Keratinocyte (primary cell): ENCODE results near the gene OVOL2. TPM values are rescaled to one million over a fixed set of nuclear protein-coding genes. Genes with fewer than 3 reads are reported as not detected.

ENCODE experiments used
- DNase-seq: peaks from one replicate; pipeline ENCODE4 v3.0.0-alpha.2; 2011; ENCODE audit warnings: low read depth, missing footprints, low spot score
- FAIRE-seq: peaks from 2 replicates; lab custom pipeline; 2011; peaks lifted over from hg19 to GRCh38; lab: Jason Lieb, UNC
- H2AFZ ChIP-seq: 2 replicates; pipeline ENCODE4 v1.6.0; 2012; ENCODE audit warnings: low read length, control low read depth, inconsistent platforms; ENCODE audit not compliant: control insufficient read depth
- H3K27ac ChIP-seq: 2 replicates; pipeline ENCODE4 v1.5.1; 2011; ENCODE audit warnings: low read length; ENCODE audit not compliant: control insufficient read depth, insufficient read depth
- H3K27me3 ChIP-seq: 3 replicates; pipeline ENCODE4 v1.6.0; 2011; ENCODE audit warnings: low read length; ENCODE audit not compliant: control insufficient read depth, insufficient read depth; ENCODE audit errors: extremely low read depth
- H3K36me3 ChIP-seq, 2 experiments: 2 replicates in 1 of 2; 3 replicates in 1 of 2; pipeline ENCODE4 v1.5.1; 2011; ENCODE audit warnings: low read length in 2 of 2, mild to moderate bottlenecking in 1 of 2; ENCODE audit not compliant: control insufficient read depth in 2 of 2, insufficient read depth in 2 of 2; ENCODE audit errors: extremely low read depth in 1 of 2
- H3K4me1 ChIP-seq: 3 replicates; pipeline ENCODE4 v1.5.1; 2011; ENCODE audit warnings: low read length; ENCODE audit not compliant: control insufficient read depth, insufficient read depth; ENCODE audit errors: extremely low read depth
- H3K4me2 ChIP-seq: 3 replicates; pipeline ENCODE4 v1.6.0; 2011; ENCODE audit warnings: low read depth, low read length; ENCODE audit not compliant: control insufficient read depth, insufficient read depth; ENCODE audit errors: extremely low read depth
- H3K4me3 ChIP-seq, 3 experiments: fragments of 200-600 bp in 1 of 3; sonication (generic) in 1 of 3; 2 replicates in 2 of 3; 3 replicates in 1 of 3; pipeline ENCODE4 v1.5.1; 2011 to 2016; ENCODE audit warnings: low read length in 3 of 3, mild to moderate bottlenecking in 3 of 3, control low read depth in 2 of 3, inconsistent platforms in 1 of 3, low read depth in 1 of 3, mixed read lengths in 1 of 3, mixed run types in 1 of 3, moderate library complexity in 1 of 3; ENCODE audit not compliant: control insufficient read depth in 2 of 3, insufficient read depth in 2 of 3; ENCODE audit errors: extremely low read depth in 1 of 3
- H3K79me2 ChIP-seq: 2 replicates; pipeline ENCODE4 v1.6.0; 2012; ENCODE audit warnings: low read length; ENCODE audit not compliant: control insufficient read depth, insufficient read depth
- H3K9ac ChIP-seq: 3 replicates; pipeline ENCODE4 v1.6.0; 2011; ENCODE audit warnings: low read length; ENCODE audit not compliant: control insufficient read depth, insufficient read depth; ENCODE audit errors: extremely low read depth
- H3K9me1 ChIP-seq: 3 replicates; pipeline ENCODE4 v1.6.0; 2011; ENCODE audit warnings: low read length; ENCODE audit not compliant: control insufficient read depth, insufficient read depth; ENCODE audit errors: extremely low read depth
- H3K9me3 ChIP-seq: 2 replicates; pipeline ENCODE4 v1.5.1; 2012; ENCODE audit warnings: low read depth, low read length; ENCODE audit not compliant: control insufficient read depth
- H4K20me1 ChIP-seq: 3 replicates; pipeline ENCODE4 v1.6.0; 2011; ENCODE audit warnings: low read length; ENCODE audit not compliant: control insufficient read depth, insufficient read depth; ENCODE audit errors: extremely low read depth
- CTCF ChIP-seq, 3 experiments: IDR thresholded peaks in 1 of 3; conservative IDR thresholded peaks in 1 of 3; optimal IDR thresholded peaks in 1 of 3; 2 replicates in 2 of 3; 3 replicates in 1 of 3; pipeline versions ENCODE3 to v1.5.1; 2011; ENCODE audit warnings: low read length in 3 of 3, mild to moderate bottlenecking in 3 of 3, moderate library complexity in 2 of 3, control low read depth in 1 of 3, inconsistent platforms in 1 of 3; ENCODE audit not compliant: insufficient read depth in 2 of 3; ENCODE audit errors: extremely low read depth in 1 of 3
- EZH2 ChIP-seq: IDR thresholded peaks from one replicate; pipeline ENCODE4 v1.6.1; 2012; ENCODE audit warnings: inconsistent platforms, mild to moderate bottlenecking, low read length, moderate library complexity
- dilution Hi-C: fragments of 300-500 bp; cut with MboI; formaldehyde crosslinking; loops from one replicate; pipeline ENCODE4 v1.7.0; 2020; ENCODE audit warnings: low sequenced_read_pairs; ENCODE audit not compliant: extremely low pct_ligation_motif_present
- polyA plus RNA-seq, 5 experiments: library from polyadenylated mRNA; depleted of rRNA in 3 of 5; stranded (reverse) in 3 of 5; stranded (forward) in 1 of 5; unstranded in 1 of 5; fragments of >200 nt; gene quantifications; 1 replicate in 1 of 5; 2 replicates in 3 of 5; 3 replicates in 1 of 5; pipeline versions ENCODE4 v1.2.1 to v1.2.3, GENCODE V29; 2011 to 2012; ENCODE audit warnings: missing spikeins in 2 of 5, low read depth in 1 of 5, low replicate concordance in 1 of 5

The OVOL2 gene
- polyA plus RNA-seq, 1 donor (not counting 4 experiments of a cell fraction or from before 2014, with no cell fraction given) = 4.3 TPM

- no peaks in the 10 kb centered on the region for H3K9me1 ChIP-seq
- H3K36me3 ChIP-seq = no peaks in the 10 kb centered on the region
- H3K79me2 ChIP-seq = no peaks in the 10 kb centered on the region
- H3K9me3 ChIP-seq = no peaks in the 10 kb centered on the region
- no peak overlapping the region for H3K9ac ChIP-seq
- H3K27ac ChIP-seq = no peak overlapping the region
- H2AFZ ChIP-seq = no peak overlapping the region
- FAIRE-seq (no peak), DNase-seq (no peak)
- H4K20me1 ChIP-seq = no peaks in the 10 kb centered on the region
- H3K27me3 ChIP-seq = peaks cover 3% of the 10 kb centered on the region
- TF ChIP-seq EZH2 = no peak
- peak in 1 of 3 experiments; percentile 10 for TF ChIP-seq CTCF (optimal IDR thresholded peaks at IDR 0.05 in 1 of 3, IDR thresholded peaks at IDR 0.05 in 1 of 3, conservative IDR thresholded peaks at IDR 0.05 in 1 of 3; ENCODE audit: extremely low read depth in 1 of 3, insufficient read depth in 2 of 3, low read length in 3 of 3)
- H3K4me3 ChIP-seq = no peak overlapping the region
- no peak overlapping the region for H3K4me2 ChIP-seq
- H3K4me1 ChIP-seq = no peaks in the 10 kb centered on the region
- dilution Hi-C loops = no loop called here
Observed at GRCh38 chr20:18066421-18067333, 9.0 kb upstream of the OVOL2 start.

- no peaks in the 10 kb centered on the region for H4K20me1 ChIP-seq
- H3K9me1 ChIP-seq = no peaks in the 10 kb centered on the region
- no peaks in the 10 kb centered on the region for H3K79me2 ChIP-seq
- peaks cover 2% of the 10 kb centered on the region for H3K4me1 ChIP-seq
- H3K27ac ChIP-seq = no peak overlapping the region
- H3K27me3 ChIP-seq = no peaks in the 10 kb centered on the region
- TF ChIP-seq EZH2 (no peak), CTCF (optimal IDR thresholded peaks at IDR 0.05 in 1 of 3, IDR thresholded peaks at IDR 0.05 in 1 of 3, conservative IDR thresholded peaks at IDR 0.05 in 1 of 3; ENCODE audit: extremely low read depth in 1 of 3, insufficient read depth in 2 of 3, low read length in 3 of 3) (no peak)
- no peak overlapping the region for H3K4me3 ChIP-seq
- H3K9me3 ChIP-seq = no peaks in the 10 kb centered on the region
- dilution Hi-C loops = no loop called here
- FAIRE-seq (no peak), DNase-seq (no peak)
- no peak overlapping the region for H2AFZ ChIP-seq
- H3K9ac ChIP-seq = no peak overlapping the region
- no peak overlapping the region for H3K4me2 ChIP-seq
- no peaks in the 10 kb centered on the region for H3K36me3 ChIP-seq
Observed at GRCh38 chr20:18063676-18064075, 6.0 kb upstream of the OVOL2 start.
